Stomach (tissue), 9 donors: Measurements from ENCODE around the gene SH3RF3. TPM values are rescaled to one million over a fixed set of nuclear protein-coding genes. Genes with fewer than 3 reads are reported as not detected.

ENCODE experiments used
- DNase-seq, 2 donors: peaks; one replicate each; pipeline versions ENCODE4 v3.0.0 to v3.0.0-alpha.2; 2013 to 2019
- H3K27ac ChIP-seq, 5 donors: fragments of 200-600 bp in 4 of 5; sonication (generic) in 4 of 5; one replicate each; pipeline ENCODE4 v1.5.1; 2013 to 2019; ENCODE audit warnings: mild to moderate bottlenecking in 1 of 5, moderate library complexity in 1 of 5
- H3K27me3 ChIP-seq, 3 donors: fragments of 200-600 bp; sonication (generic); one replicate each; pipeline ENCODE4 v1.5.1; 2017 to 2019; ENCODE audit warnings: mixed run types in 1 of 3
- H3K36me3 ChIP-seq, 4 donors: fragments of 200-600 bp; sonication (generic); 1 replicate in 3 of 4; 2 replicates in 1 of 4; pipeline ENCODE4 v1.5.1; 2016 to 2019
- H3K4me1 ChIP-seq, 4 donors: fragments of 200-600 bp; sonication (generic); one replicate each; pipeline ENCODE4 v1.5.1; 2016 to 2019
- H3K4me3 ChIP-seq, 4 donors: fragments of 200-600 bp; sonication (generic) in 3 of 4; one replicate each; pipeline ENCODE4 v1.5.1; 2016 to 2019; ENCODE audit warnings: mild to moderate bottlenecking in 1 of 4
- H3K9me3 ChIP-seq, 4 donors: fragments of 200-600 bp; sonication (generic); one replicate each; pipeline ENCODE4 v1.5.1; 2016 to 2019
- EP300 ChIP-seq: sonication (generic); formaldehyde crosslinking; IDR thresholded peaks from one replicate; pipeline ENCODE4 v1.6.1; 2017; ENCODE audit warnings: antibody characterized with exemption
- POLR2A ChIP-seq, 4 donors: fragments of 450-650 bp; IDR thresholded peaks; one replicate each; pipeline ENCODE4 v1.6.1; 2016; ENCODE audit warnings: antibody characterized with exemption in 4 of 4, control low read depth in 2 of 4, mild to moderate bottlenecking in 1 of 4, moderate library complexity in 1 of 4
- POLR2AphosphoS5 ChIP-seq, 3 donors: sonication (generic); formaldehyde crosslinking; IDR thresholded peaks; one replicate each; pipeline ENCODE4 v1.6.1; 2016; ENCODE audit warnings: antibody characterized with exemption in 3 of 3
- WGBS, 5 donors: extraction: QIAGEN DNeasy Blood & Tissue Kit in 3 of 5; methylation state at CpG; one replicate each; pipeline versions ENCODE4 v1.1.5 to v1.1.7; 2013 to 2018; 5-methylcytosine and 5-hydroxymethylcytosine counted together
- intact Hi-C: fragments of 100-400 bp; cut with DNase I; formaldehyde crosslinking; loops from one replicate; pipeline ENCODE4 v1.15.1; 2023; ENCODE audit warnings: low total_unique reads
- polyA plus RNA-seq, 3 donors: library from polyadenylated mRNA; stranded (reverse); fragments of 200-250 nt; gene quantifications; one replicate each; pipeline ENCODE4 v1.2.3, GENCODE V29; 2013
- small RNA-seq, 4 donors: library from RNA; depleted of rRNA; stranded (forward); fragments of <200 nt; gene quantifications; one replicate each; pipeline ENCODE3, GENCODE V24; 2016
- total RNA-seq, 5 donors: library from RNA; depleted of rRNA; stranded (reverse); fragments of >200 nt; gene quantifications; one replicate each; pipeline versions ENCODE4 v1.1.0 to v1.2.3, GENCODE V29; 2014 to 2016
- TF ChIP-seq, protein P1 (sequence below), 7 experiments: fragments of 450-650 bp in 4 of 7; fragments of 200-600 bp in 3 of 7; sonication (generic) in 3 of 7; IDR thresholded peaks; one replicate each; pipeline ENCODE4 v1.5.1; 2016 to 2019; ENCODE audit warnings: antibody characterized with exemption in 7 of 7, control low read depth in 2 of 7, mild to moderate bottlenecking in 1 of 7
- donor health status: healthy with polysubstance abuse.
- donor health status: Bipolar disorder and iron deficiency.
- donor health status: healthy.

The SH3RF3 gene
- total and polyA plus RNA-seq, 8 donors, result 0.87 to 11.1 (median 4.4) TPM

DNA sequence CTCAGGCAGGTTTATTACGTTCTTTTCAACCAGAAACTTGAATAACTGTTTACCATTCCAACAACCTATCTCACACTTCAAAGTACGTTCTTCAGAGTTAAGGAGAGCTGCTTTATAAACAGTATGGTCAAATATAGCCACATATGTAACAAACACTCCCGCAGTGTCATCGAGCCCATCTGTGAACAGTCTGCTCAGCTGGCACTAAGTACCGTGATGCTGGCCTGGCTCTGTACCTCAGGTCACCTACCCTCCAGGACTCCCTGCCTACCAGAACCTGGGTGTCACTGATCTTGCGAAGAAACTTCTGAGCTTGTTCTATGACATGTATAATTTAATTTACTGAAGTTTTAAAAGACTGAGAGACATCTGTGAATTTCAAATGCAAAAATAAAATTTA is 413.4 kb downstream of the SH3RF3 start:
- no peak overlapping the region for H3K27ac ChIP-seq
- 78 to 86% (median 85%) methylated on average over 6 of the region's 6 CpGs for WGBS, 5 donors
- no peaks in the 10 kb centered on the region for H3K9me3 ChIP-seq
- H3K4me1 ChIP-seq, result no peaks in the 10 kb centered on the region
- no peak overlapping the region for H3K4me3 ChIP-seq
- peaks cover 0 to 14% (median 3%) of the 10 kb centered on the region in 4 donors for H3K36me3 ChIP-seq
- TF ChIP-seq POLR2AphosphoS5 (IDR thresholded peaks at IDR 0.05) (no peak), POLR2A (IDR thresholded peaks at IDR 0.05) (no peak), EP300 (no peak)
- TF ChIP-seq, protein P1, sequence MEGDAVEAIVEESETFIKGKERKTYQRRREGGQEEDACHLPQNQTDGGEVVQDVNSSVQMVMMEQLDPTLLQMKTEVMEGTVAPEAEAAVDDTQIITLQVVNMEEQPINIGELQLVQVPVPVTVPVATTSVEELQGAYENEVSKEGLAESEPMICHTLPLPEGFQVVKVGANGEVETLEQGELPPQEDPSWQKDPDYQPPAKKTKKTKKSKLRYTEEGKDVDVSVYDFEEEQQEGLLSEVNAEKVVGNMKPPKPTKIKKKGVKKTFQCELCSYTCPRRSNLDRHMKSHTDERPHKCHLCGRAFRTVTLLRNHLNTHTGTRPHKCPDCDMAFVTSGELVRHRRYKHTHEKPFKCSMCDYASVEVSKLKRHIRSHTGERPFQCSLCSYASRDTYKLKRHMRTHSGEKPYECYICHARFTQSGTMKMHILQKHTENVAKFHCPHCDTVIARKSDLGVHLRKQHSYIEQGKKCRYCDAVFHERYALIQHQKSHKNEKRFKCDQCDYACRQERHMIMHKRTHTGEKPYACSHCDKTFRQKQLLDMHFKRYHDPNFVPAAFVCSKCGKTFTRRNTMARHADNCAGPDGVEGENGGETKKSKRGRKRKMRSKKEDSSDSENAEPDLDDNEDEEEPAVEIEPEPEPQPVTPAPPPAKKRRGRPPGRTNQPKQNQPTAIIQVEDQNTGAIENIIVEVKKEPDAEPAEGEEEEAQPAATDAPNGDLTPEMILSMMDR (IDR thresholded peaks at IDR 0.05), result no peak
- no peak for DNase-seq
- H3K27me3 ChIP-seq, result no peaks in the 10 kb centered on the region
- intact Hi-C loops, result no loop called here

DNA sequence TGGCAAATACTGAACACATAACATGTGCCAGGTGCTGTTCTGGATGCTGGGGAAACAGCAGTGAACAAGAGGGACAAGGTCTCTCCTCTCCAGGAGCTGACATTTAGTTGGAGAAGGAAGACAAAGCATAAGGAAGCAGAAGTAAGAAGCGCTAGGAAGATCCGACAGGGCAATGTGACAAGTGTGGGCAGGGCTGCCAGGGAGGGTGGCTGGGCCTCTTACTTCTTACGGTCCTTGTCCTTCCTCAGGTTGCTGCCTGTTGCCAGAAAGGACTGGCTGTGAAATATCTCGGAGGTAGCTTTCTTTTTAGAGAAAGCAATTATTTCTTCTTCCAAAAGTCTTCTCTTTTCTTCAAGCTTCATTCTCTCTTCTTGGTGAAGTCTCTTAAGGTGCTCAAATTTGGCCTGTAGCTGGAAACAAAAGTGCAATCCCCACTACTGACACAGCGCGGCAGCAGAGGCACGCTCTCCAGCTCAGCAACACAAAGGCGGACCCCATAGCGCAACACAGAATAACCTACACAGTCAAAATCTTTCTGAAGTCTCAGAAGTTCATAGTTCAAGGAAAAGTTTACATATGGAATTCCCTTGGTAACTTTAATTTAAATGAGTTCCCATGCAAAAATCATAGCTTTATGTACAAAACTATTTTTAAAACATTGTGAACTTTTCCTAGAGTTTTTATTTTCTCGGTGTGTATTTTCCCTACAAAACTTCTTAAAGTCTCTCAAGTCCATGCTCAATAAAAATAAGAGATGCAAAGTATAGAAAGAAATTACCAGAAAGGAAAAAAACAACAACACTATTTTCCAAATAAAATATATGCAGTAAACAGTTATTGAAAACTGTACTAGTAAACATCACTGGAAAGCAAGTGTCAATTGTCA is 417.1 kb downstream of the SH3RF3 start:
- no peak overlapping the region for H3K27ac ChIP-seq
- H3K9me3 ChIP-seq, result no peaks in the 10 kb centered on the region
- DNase-seq, result peak; percentile 72 to 90
- H3K36me3 ChIP-seq, result peaks cover 0 to 14% (median 3%) of the 10 kb centered on the region in 4 donors
- WGBS, 5 donors, result 32 to 38% (median 33%) methylated on average over 10 of the region's 10 CpGs
- no peak overlapping the region for H3K4me3 ChIP-seq
- H3K27me3 ChIP-seq, result no peaks in the 10 kb centered on the region
- H3K4me1 ChIP-seq, result no peaks in the 10 kb centered on the region
- no peak for TF ChIP-seq EP300
- TF ChIP-seq, protein P1 (IDR thresholded peaks at IDR 0.05), result peak in 5 of 7 experiments; percentile 78 to 90 (median 89)
- intact Hi-C loops, result no loop called here

DNA sequence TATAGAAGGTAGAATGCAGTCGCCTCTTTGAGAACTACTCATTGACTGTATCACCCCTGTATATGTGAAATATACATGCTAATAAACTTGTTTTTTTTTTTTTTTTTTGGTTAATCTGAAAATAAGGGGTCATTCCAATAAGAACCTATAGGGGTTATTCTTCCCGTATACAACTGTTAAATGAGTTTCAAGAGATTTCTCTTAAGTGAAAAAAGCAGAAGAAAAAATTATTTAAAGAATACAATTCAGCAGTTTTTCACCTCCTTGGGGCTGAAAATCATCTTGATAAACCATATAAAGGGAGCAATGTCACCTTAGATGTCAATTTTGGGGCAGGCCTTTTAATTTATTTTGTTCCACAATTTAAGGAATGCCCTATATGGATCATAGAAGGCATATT is 418.3 kb downstream of the SH3RF3 start:
- no peaks in the 10 kb centered on the region for H3K27me3 ChIP-seq
- H3K9me3 ChIP-seq, result no peaks in the 10 kb centered on the region
- intact Hi-C loops, result no loop called here
- TF ChIP-seq POLR2A (IDR thresholded peaks at IDR 0.05) (no peak), POLR2AphosphoS5 (IDR thresholded peaks at IDR 0.05) (no peak), EP300 (no peak)
- TF ChIP-seq, protein P1 (IDR thresholded peaks at IDR 0.05), result no peak
- H3K36me3 ChIP-seq, result peaks cover 0 to 22% (median 10%) of the 10 kb centered on the region in 4 donors
- no peaks in the 10 kb centered on the region for H3K4me1 ChIP-seq
- no peak overlapping the region for H3K4me3 ChIP-seq
- no peak for DNase-seq
- H3K27ac ChIP-seq, result no peak overlapping the region
- 84 to 93% (median 87%) methylated on average over 2 of the region's 2 CpGs for WGBS, 5 donors

DNA sequence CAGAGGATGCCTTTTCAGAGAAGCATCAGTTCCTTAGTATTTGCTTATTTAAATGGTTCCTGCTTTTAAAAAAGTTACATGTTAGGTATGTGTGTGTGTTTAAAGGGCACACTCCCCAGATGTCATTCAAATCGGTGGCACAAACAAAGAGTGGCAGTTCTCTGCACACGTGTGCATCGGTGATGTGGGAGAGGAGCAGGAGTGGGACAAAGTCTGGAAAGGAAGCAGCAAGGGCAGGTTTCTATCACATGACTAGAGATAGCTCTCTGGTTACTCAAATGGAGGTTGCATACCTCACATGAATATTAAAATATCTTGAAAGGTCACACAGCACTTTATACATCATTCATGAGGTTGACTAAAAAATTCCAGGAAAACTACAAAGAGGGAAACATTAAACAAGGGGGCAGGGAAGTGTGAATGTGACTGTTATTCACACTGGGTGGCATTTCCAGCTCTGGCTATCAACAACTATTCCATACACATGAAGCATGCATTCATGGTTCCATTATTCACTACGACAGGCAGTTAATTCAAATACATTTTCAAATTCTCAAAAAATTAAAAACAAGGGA is 420.1 kb downstream of the SH3RF3 start:
- H3K4me1 ChIP-seq, result no peaks in the 10 kb centered on the region
- intact Hi-C loops, result no loop called here
- 79 to 91% (median 85%) methylated on average over 4 of the region's 4 CpGs for WGBS, 5 donors
- no peak overlapping the region for H3K27ac ChIP-seq
- H3K27me3 ChIP-seq, result no peaks in the 10 kb centered on the region
- no peaks in the 10 kb centered on the region for H3K9me3 ChIP-seq
- no peak for DNase-seq
- TF ChIP-seq POLR2A (IDR thresholded peaks at IDR 0.05), result no peak
- no peak for TF ChIP-seq EP300
- TF ChIP-seq, protein P1 (IDR thresholded peaks at IDR 0.05), result no peak
- TF ChIP-seq POLR2AphosphoS5 (IDR thresholded peaks at IDR 0.05), result no peak
- peaks cover 0 to 34% (median 21%) of the 10 kb centered on the region in 4 donors for H3K36me3 ChIP-seq
- no peak overlapping the region for H3K4me3 ChIP-seq

Small RNAs within 50 kb of the gene (small RNA-seq; reads per million reads assigned to genes)
- 0 reads per million in 4 donors for gene MIR4265
- gene MIR4266, result 0 reads per million in 4 donors
- 0 reads per million in 4 donors for gene RF00017
- 0 reads per million in 4 donors for gene SNRPGP9

Other genes starting within 250 kb of the SH3RF3 start
- gene EDAR, start 140.0 kb upstream of the SH3RF3 start, total RNA-seq, result 1 to 10 TPM in 1 of 5 donors, not detected in 4; 1.1 TPM
- under 1 TPM in 1 of 3 donors, not detected in 2; 0.93 TPM for gene EDAR, start 140.0 kb upstream of the SH3RF3 start, polyA plus RNA-seq